PC-3 (cell line): ENCODE results near the gene RPS18. TPM values are rescaled to one million over a fixed set of nuclear protein-coding genes. Genes with fewer than 3 reads are reported as not detected.
"Not testable (repeated sequence)": the region's sequence is repeated elsewhere in the genome, so short reads cannot be mapped to it uniquely, and the experiment has no call there.

Experiments
- ATAC-seq: fragments of 200-7000 bp; cut with Tn5 transposase; 2 replicates; pipeline ENCODE4 v1.9.1; 2020; ENCODE audit warnings: mild to moderate bottlenecking, moderate library complexity
- BruUV-seq: library from RNA; stranded (reverse); fragments of 400-500 nt; replicated peaks from 2 replicates; lab custom pipeline; 2021; lab: Mats Ljungman, UMichigan
- CTCF ChIA-PET: fragments of 300-600 bp; sonication (Branson Sonifier 250); formaldehyde crosslinking; loops from one replicate; lab custom pipeline; 2022; ENCODE audit warnings: antibody characterized with exemption; lab: Charles Lee
- POLR2A ChIA-PET: fragments of 300-600 bp; sonication (Branson Sonifier 250); formaldehyde crosslinking; loops from one replicate; lab custom pipeline; 2022; ENCODE audit warnings: antibody characterized with exemption; ENCODE audit not compliant: unreplicated experiment; lab: Charles Lee
- DNase-seq: peaks from one replicate; pipeline ENCODE4 v3.0.0-alpha.2; 2015
- H2AFZ ChIP-seq: fragments of 300-600 bp; sonication (generic); 2 replicates; pipeline ENCODE4 v1.6.0; 2016; ENCODE audit warnings: antibody characterized with exemption, low read length
- H3F3A ChIP-seq: fragments of 300-600 bp; sonication (generic); one replicate; pipeline ENCODE4 v1.6.0; 2017; ENCODE audit warnings: antibody characterized with exemption, low read length, control low read depth, mild to moderate bottlenecking; ENCODE audit not compliant: unreplicated experiment
- H3K27ac ChIP-seq: fragments of 300-600 bp; sonication (generic); 2 replicates; pipeline ENCODE4 v1.5.1; 2016; ENCODE audit warnings: mild to moderate bottlenecking, low read length
- H3K27me3 ChIP-seq: fragments of 300-600 bp; sonication (generic); 2 replicates; pipeline ENCODE4 v1.6.1; 2016; ENCODE audit warnings: low read length, mixed read lengths
- H3K36me3 ChIP-seq: fragments of 300-600 bp; sonication (generic); 2 replicates; pipeline ENCODE4 v1.6.1; 2016; ENCODE audit warnings: low read depth, mixed run types, low read length, mixed read lengths
- H3K4me1 ChIP-seq: fragments of 300-600 bp; sonication (generic); 2 replicates; pipeline ENCODE4 v1.5.1; 2016; ENCODE audit warnings: low read length; ENCODE audit not compliant: insufficient read depth
- H3K4me2 ChIP-seq: fragments of 300-600 bp; sonication (generic); 2 replicates; pipeline ENCODE4 v1.6.0; 2016; ENCODE audit warnings: low read length
- H3K4me3 ChIP-seq: fragments of 300-600 bp; sonication (generic); 2 replicates; pipeline ENCODE4 v1.5.1; 2016; ENCODE audit warnings: mild to moderate bottlenecking, low read length, mixed read lengths
- H3K79me2 ChIP-seq: fragments of 300-600 bp; sonication (generic); 2 replicates; pipeline ENCODE4 v1.6.1; 2017; ENCODE audit warnings: low read length, mixed read lengths
- H3K9ac ChIP-seq: fragments of 300-600 bp; sonication (generic); 2 replicates; pipeline ENCODE4 v1.6.0; 2016; ENCODE audit warnings: mild to moderate bottlenecking, low read length
- H3K9me2 ChIP-seq: fragments of 300-600 bp; sonication (generic); replicated peaks from 2 replicates; pipeline ENCODE4 v1.6.1; 2016; ENCODE audit warnings: mixed run types, low read length, mixed read lengths
- H3K9me3 ChIP-seq: fragments of 300-600 bp; sonication (generic); 2 replicates; pipeline ENCODE4 v1.6.1; 2016; ENCODE audit warnings: low read length, mixed read lengths
- H4K20me1 ChIP-seq: fragments of 300-600 bp; sonication (generic); 2 replicates; pipeline ENCODE4 v1.6.1; 2016; ENCODE audit warnings: low read length, mixed read lengths
- EZH2 ChIP-seq: fragments of 300-600 bp; sonication (generic); IDR thresholded peaks from one replicate; pipeline ENCODE4 v1.6.1; 2017; ENCODE audit warnings: antibody characterized with exemption, mild to moderate bottlenecking, low read length; ENCODE audit not compliant: unreplicated experiment
- EZH2phosphoT487 ChIP-seq: fragments of 300-600 bp; sonication (generic); IDR thresholded peaks from 2 replicates; pipeline ENCODE4 v1.6.1; 2018; ENCODE audit warnings: mild to moderate bottlenecking, antibody characterized with exemption, low read length, borderline replicate concordance
- intact Hi-C: fragments of 100-400 bp; cut with micrococcal nuclease; formaldehyde crosslinking; loops from 2 replicates; pipeline ENCODE4 v1.9.0; 2023
- total RNA-seq: library from RNA; depleted of rRNA; stranded (reverse); fragments of >200 nt; gene quantifications from 2 replicates; pipeline ENCODE4 v1.2.3, GENCODE V29; 2014
- TF ChIP-seq, protein P1 (sequence below): fragments of 300-600 bp; sonication (generic); conservative IDR thresholded peaks from 2 replicates; pipeline ENCODE4 v1.5.1; 2017; ENCODE audit warnings: antibody characterized with exemption, low read depth, mild to moderate bottlenecking, low read length

Gene RPS18
- total RNA-seq, 1 experiment from 2014 or later, result 3,161 TPM

DNA sequence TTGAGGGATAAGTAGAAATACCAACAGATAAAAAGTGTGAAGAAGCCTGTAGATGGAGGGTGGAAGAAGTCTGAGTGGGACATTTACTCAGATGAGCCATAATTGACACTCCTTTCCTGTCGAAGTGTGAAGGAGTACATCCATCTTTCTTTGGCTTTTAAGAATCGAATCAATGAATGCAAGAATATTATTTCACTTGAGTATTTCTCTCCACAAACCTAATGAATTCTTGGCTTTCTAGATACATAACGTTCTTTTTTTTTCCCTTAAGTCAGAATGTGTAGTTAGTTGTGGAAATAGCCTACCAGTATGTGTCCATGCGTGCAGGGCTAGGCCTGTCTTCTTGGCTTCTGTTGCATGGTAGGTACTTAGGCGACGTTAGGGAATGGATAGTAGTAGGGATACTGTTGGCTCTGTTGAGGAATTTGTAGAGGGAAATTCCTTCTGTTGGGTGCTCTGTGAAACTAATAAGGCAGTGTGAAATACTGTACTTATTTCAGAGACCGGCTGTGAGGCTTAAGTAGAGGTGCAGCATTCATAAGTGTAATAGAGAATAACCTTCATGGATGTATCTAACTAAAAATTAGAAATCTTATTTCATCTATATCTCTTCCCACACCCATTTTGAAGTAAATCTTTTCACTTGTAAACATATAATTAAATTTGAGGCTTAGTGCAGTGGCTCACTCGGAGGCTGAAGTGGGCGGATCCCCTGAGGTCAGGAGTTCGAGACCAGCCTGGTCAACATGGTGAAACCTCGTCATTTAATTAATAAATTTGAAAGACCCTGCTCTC lies 1.5 kb downstream of the RPS18 start:
- Histone ChIP-seq H3K4me1 (peaks cover 46% of the 10 kb centered on the region), H3K36me3 (peaks cover 40% of the 10 kb centered on the region), H3K9ac (peak overlapping the region; percentile 98), H4K20me1 (peaks cover 38% of the 10 kb centered on the region), H3K4me3 (peak overlapping the region; percentile 87), H3K9me3 (no peaks in the 10 kb centered on the region), H3K9me2 (no peaks in the 10 kb centered on the region), H3K27me3 (no peaks in the 10 kb centered on the region), H3F3A (peaks cover 29% of the 10 kb centered on the region), H2AFZ (no peak overlapping the region), H3K27ac (peak overlapping the region; percentile 59), H3K4me2 (peak overlapping the region; percentile 98), H3K79me2 (peaks cover 59% of the 10 kb centered on the region)
- POLR2A ChIA-PET, result no interaction called here
- ATAC-seq (no peak), DNase-seq (no peak)
- no TSS peak for BruUV-seq
- TF ChIP-seq EZH2 (no peak), EZH2phosphoT487 (no peak)
- TF ChIP-seq, protein P1, sequence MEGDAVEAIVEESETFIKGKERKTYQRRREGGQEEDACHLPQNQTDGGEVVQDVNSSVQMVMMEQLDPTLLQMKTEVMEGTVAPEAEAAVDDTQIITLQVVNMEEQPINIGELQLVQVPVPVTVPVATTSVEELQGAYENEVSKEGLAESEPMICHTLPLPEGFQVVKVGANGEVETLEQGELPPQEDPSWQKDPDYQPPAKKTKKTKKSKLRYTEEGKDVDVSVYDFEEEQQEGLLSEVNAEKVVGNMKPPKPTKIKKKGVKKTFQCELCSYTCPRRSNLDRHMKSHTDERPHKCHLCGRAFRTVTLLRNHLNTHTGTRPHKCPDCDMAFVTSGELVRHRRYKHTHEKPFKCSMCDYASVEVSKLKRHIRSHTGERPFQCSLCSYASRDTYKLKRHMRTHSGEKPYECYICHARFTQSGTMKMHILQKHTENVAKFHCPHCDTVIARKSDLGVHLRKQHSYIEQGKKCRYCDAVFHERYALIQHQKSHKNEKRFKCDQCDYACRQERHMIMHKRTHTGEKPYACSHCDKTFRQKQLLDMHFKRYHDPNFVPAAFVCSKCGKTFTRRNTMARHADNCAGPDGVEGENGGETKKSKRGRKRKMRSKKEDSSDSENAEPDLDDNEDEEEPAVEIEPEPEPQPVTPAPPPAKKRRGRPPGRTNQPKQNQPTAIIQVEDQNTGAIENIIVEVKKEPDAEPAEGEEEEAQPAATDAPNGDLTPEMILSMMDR, result no peak
- intact Hi-C loops, result loop anchor here (10.0 kb wide), 1 partner anchor 69 kb away; the partner anchor contains the start of genes HSD17B8, RING1, RXRB and SLC39A7
- CTCF ChIA-PET, result no interaction called here

DNA sequence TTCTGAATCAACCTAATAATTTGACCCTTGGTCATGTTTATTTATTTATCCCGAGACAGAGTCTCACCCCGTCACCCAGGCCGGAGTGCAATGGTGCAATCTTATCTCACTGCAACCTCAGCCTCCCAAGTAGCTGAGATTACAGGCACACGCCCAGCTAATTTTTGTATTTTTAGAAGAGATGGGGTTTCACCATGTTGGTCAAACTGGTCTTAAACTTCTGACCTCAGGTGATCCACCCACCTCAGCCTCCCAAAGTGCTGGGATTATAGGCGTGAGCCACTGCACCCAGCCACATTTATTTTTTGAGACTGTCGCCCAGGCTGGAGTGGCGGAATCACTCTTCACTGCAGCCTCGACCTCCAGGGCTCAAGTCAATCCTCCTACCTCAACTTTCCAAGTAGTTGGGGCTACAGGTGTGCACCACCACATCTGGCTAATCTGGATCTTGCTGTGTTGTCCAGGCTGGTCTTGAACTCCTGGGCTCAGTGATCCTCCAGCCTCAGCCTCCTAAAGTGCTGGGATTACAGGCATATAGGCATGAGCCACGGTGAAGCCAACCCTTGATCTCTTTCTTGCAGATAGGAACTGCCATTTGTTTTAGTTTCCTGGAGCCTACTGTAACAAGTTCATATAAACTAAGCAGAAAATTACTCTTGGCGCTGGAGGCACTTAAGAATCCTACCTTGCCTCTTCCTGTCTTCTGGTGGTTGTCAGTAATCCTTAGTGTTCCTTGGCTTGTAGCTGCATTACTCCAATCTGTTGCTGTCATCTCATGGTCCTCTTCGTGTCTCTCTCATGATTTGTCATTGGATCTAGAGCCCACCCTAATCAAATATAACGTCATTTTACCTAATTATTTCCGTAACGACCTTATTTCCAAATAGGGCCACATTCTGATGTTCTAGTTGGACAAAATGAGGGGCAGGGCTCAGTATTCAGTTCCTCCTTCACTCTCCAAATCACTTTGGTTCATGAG lies 2.3 kb downstream of the RPS18 start:
- ChIA-PET POLR2A (interaction anchor here (0.6 kb wide), 1 partner anchor 13 kb away, joined by 5 read pairs; no protein-coding TSS in a partner anchor), CTCF (no interaction called here)
- Histone ChIP-seq H4K20me1 (peaks cover 38% of the 10 kb centered on the region), H3F3A (peaks cover 29% of the 10 kb centered on the region), H3K27me3 (no peaks in the 10 kb centered on the region), H3K4me3 (peak overlapping the region; percentile 87), H3K4me1 (peaks cover 46% of the 10 kb centered on the region), H3K9ac (peak overlapping the region; percentile 98; the same call in 1 of the 2 replicates), H3K9me2 (no peaks in the 10 kb centered on the region), H3K9me3 (no peaks in the 10 kb centered on the region), H3K36me3 (peaks cover 39% of the 10 kb centered on the region), H3K4me2 (peak overlapping the region; percentile 98), H3K79me2 (peaks cover 59% of the 10 kb centered on the region), H3K27ac (0 out of 2 replicates have a peak overlapping the region, but pooled peaks have one; percentile 5), H2AFZ (no peak overlapping the region)
- DNase-seq, result no peak
- no peak for ATAC-seq
- intact Hi-C loops, result loop anchor here (10.0 kb wide), 1 partner anchor 69 kb away; the partner anchor contains the start of genes HSD17B8, RING1, RXRB and SLC39A7
- BruUV-seq, result no TSS peak
- TF ChIP-seq, protein P1, result no peak
- TF ChIP-seq EZH2phosphoT487 (no peak), EZH2 (no peak)

DNA sequence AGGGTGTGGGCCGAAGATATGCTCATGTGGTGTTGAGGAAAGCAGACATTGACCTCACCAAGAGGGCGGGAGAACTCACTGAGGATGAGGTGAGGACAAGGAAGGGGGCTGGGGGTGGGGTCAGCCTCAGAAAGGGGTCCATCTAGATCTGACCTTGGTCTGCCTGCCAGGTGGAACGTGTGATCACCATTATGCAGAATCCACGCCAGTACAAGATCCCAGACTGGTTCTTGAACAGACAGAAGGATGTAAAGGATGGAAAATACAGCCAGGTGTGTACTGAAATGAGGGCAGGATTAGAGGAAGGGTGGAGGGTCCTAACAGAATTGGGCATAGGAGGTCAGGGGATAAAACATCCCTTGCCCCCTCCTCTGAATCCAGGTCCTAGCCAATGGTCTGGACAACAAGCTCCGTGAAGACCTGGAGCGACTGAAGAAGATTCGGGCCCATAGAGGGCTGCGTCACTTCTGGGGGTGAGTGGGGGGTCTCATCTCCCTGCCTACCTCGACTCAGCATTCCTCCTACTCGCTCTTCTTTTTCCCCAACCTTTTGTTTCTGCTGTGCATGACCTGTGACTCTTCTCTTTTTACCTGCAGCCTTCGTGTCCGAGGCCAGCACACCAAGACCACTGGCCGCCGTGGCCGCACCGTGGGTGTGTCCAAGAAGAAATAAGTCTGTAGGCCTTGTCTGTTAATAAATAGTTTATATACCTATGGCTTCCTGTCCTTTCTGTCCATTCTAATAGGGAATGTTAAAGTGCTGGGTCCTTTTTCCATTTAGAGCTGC lies 4.1 kb downstream of the RPS18 start:
- Histone ChIP-seq H3K4me3 (peak overlapping the region; percentile 87), H3K9ac (peak overlapping the region; percentile 71), H3K4me1 (peaks cover 42% of the 10 kb centered on the region)

More for the DNA sequence above, 4.1 kb downstream of the RPS18 start:
- peaks cover 43% of the 10 kb centered on the region for H3K36me3 ChIP-seq
- H3K27me3 ChIP-seq, H2AFZ ChIP-seq, H3K9me2 ChIP-seq, ATAC-seq, H3K9me3 ChIP-seq, BruUV-seq, DNase-seq: not testable (repeated sequence)
- peaks cover 38% of the 10 kb centered on the region for H4K20me1 ChIP-seq
- H3K27ac ChIP-seq, result peak overlapping the region; percentile 77
- POLR2A ChIA-PET, result interaction anchor here (0.5 kb wide), 1 partner anchor 13 kb away, joined by 12 read pairs; the partner anchor contains the start of genes PFDN6 and WDR46
- peaks cover 44% of the 10 kb centered on the region for H3K79me2 ChIP-seq
- H3K4me2 ChIP-seq, result peak overlapping the region; percentile 98
- CTCF ChIA-PET, result interaction anchor here (0.7 to 1.1 kb wide), 2 partner anchors 23 to 26 kb away, joined by 3 to 5 read pairs; no protein-coding TSS in a partner anchor
- H3F3A ChIP-seq, result peaks cover 29% of the 10 kb centered on the region
- intact Hi-C loops, result loop anchor here (10.0 kb wide), 1 partner anchor 71 kb away; the partner anchor contains the start of genes HSD17B8, RING1, RXRB and SLC39A7
